K562 treated with DMSO at 1 percent for 4 hours (cell line): ENCODE measurements around the gene TBC1D22A. TPM values are rescaled to one million over a fixed set of nuclear protein-coding genes. Genes with fewer than 3 reads are reported as not detected.

Experiments used
- total RNA-seq: library from RNA; unstranded; fragments of 300-600 nt; gene quantifications from 2 replicates; pipeline ENCODE4 v1.2.3, GENCODE V29; 2022; ENCODE audit not compliant: insufficient read depth

The TBC1D22A gene
- 9.4 and 11.5 TPM in 2 replicates for total RNA-seq

GRCh38 chr22:46762238-46763050, at the start of gene TBC1D22A:
TSS of gene TBC1D22A (plus strand) at chr22:46762650. CDS start at chr22:46762787, 137 bp downstream.

GRCh38 chr22:46737976-46738646, 24.3 kb upstream of the TBC1D22A start, which contains the start of gene CERK:
TSS of gene CERK (minus strand) at chr22:46738252. CDS start at chr22:46738148, 104 bp downstream.

Other genes starting within 250 kb of the TBC1D22A start
- not detected in 2 replicates for gene CELSR1, start 225.0 kb upstream of the TBC1D22A start, total RNA-seq
- 12.0 and 49.0 TPM in 2 replicates for gene GRAMD4, start 142.3 kb upstream of the TBC1D22A start, total RNA-seq
- 18.2 and 20.3 TPM in 2 replicates for gene CERK, start 24.4 kb upstream of the TBC1D22A start, total RNA-seq